OCI-LY7 (cell line): ENCODE data around the gene ZNF672. TPM values are rescaled to one million over a fixed set of nuclear protein-coding genes. Genes with fewer than 3 reads are reported as not detected.

Source experiments
- BruUV-seq: library from RNA; stranded (reverse); fragments of 400-500 nt; replicated peaks from 2 replicates; lab custom pipeline; 2021; lab: Mats Ljungman, UMichigan
- CTCF ChIA-PET: fragments of 300-600 bp; sonication (Branson Sonifier 250); formaldehyde crosslinking; loops from one replicate; lab custom pipeline; 2022; ENCODE audit warnings: antibody characterized with exemption; ENCODE audit not compliant: unreplicated experiment; lab: Charles Lee
- POLR2A ChIA-PET: fragments of 300-600 bp; sonication (Branson Sonifier 250); formaldehyde crosslinking; loops from one replicate; lab custom pipeline; 2022; ENCODE audit warnings: antibody characterized with exemption; lab: Charles Lee
- DNase-seq: peaks from one replicate; pipeline ENCODE4 v3.0.0-alpha.2; 2015; ENCODE audit warnings: low spot score
- H2AFZ ChIP-seq: fragments of 200-600 bp; sonication (generic), shearing (Covaris generic); 2 replicates; pipeline ENCODE4 v1.6.1; 2014; ENCODE audit warnings: mild to moderate bottlenecking, antibody characterized with exemption, low read length, moderate library complexity
- H3K27ac ChIP-seq: fragments of 200-600 bp; sonication (generic); 2 replicates; pipeline ENCODE4 v1.5.1; 2014; ENCODE audit warnings: mixed run types, low read depth, mild to moderate bottlenecking, moderate library complexity, low read length, inconsistent platforms; ENCODE audit not compliant: poor library complexity, severe bottlenecking
- H3K36me3 ChIP-seq: fragments of 200-600 bp; sonication (generic); 2 replicates; pipeline ENCODE4 v1.6.1; 2014; ENCODE audit warnings: mild to moderate bottlenecking, antibody characterized with exemption, low read length, moderate library complexity, mixed read lengths; ENCODE audit not compliant: insufficient read depth
- H3K4me1 ChIP-seq: fragments of 200-600 bp; sonication (generic); 2 replicates; pipeline ENCODE4 v1.5.1; 2014; ENCODE audit warnings: mild to moderate bottlenecking, low read length; ENCODE audit not compliant: insufficient read depth, poor library complexity, severe bottlenecking
- H3K4me2 ChIP-seq: fragments of 200-600 bp; sonication (generic); 2 replicates; pipeline ENCODE4 v1.6.1; 2014; ENCODE audit warnings: mild to moderate bottlenecking, low read length
- H3K4me3 ChIP-seq: fragments of 200-600 bp; sonication (generic); 2 replicates; pipeline ENCODE4 v1.5.1; 2014; ENCODE audit warnings: mild to moderate bottlenecking, low read depth, low read length; ENCODE audit not compliant: poor library complexity, severe bottlenecking
- H3K79me2 ChIP-seq: fragments of 200-600 bp; sonication (generic); 2 replicates; pipeline ENCODE4 v1.6.1; 2016; ENCODE audit warnings: low read depth, mild to moderate bottlenecking, low read length, moderate library complexity, mixed read lengths; ENCODE audit not compliant: insufficient read depth
- H3K9me2 ChIP-seq: fragments of 200-600 bp; sonication (generic); 2 replicates; pipeline ENCODE4 v1.6.1; 2016; ENCODE audit warnings: mild to moderate bottlenecking, low read length, mixed read lengths; ENCODE audit not compliant: insufficient read depth
- H3K9me3 ChIP-seq: fragments of 200-600 bp; sonication (generic); 2 replicates; pipeline ENCODE4 v1.6.1; 2014; ENCODE audit warnings: mild to moderate bottlenecking, mixed run types, low read length, mixed read lengths
- H4K20me1 ChIP-seq: fragments of 200-600 bp; sonication (generic); 2 replicates; pipeline ENCODE4 v1.6.1; 2014; ENCODE audit warnings: mild to moderate bottlenecking, antibody characterized with exemption, low read length, moderate library complexity, mixed read lengths; ENCODE audit not compliant: insufficient read depth
- CTCF ChIP-seq: fragments of 200-600 bp; sonication (generic); conservative IDR thresholded peaks from 2 replicates; pipeline ENCODE4 v1.5.1; 2014; ENCODE audit warnings: mild to moderate bottlenecking, antibody characterized with exemption, low read length, moderate library complexity, mixed read lengths
- EZH2phosphoT487 ChIP-seq: fragments of 200-600 bp; sonication (generic); IDR thresholded peaks from 2 replicates; pipeline ENCODE4 v1.6.1; 2018; ENCODE audit warnings: low read depth, borderline replicate concordance, mild to moderate bottlenecking, mixed run types, antibody characterized with exemption, low read length, moderate library complexity, mixed read lengths
- intact Hi-C: fragments of 100-400 bp; cut with micrococcal nuclease; formaldehyde crosslinking; loops from one replicate; pipeline ENCODE4 v1.10.0; 2022; ENCODE audit not compliant: unreplicated experiment
- total RNA-seq, 2 experiments: library from RNA; depleted of rRNA in 1 of 2; stranded (reverse); fragments of >200 nt in 1 of 2; shearing (Covaris generic) in 1 of 2; gene quantifications; 2 replicates each; pipeline ENCODE4 v1.2.3, GENCODE V29; 2014 to 2022

ZNF672 gene
- total RNA-seq, 2 experiments from 2014 or later, result 52.7 to 56.1 TPM

GRCh38 chr1:248872752-248873408 lies 34.9 kb downstream of the ZNF672 start:
- Histone ChIP-seq H3K9me2 (no peaks in the 10 kb centered on the region), H4K20me1 (no peaks in the 10 kb centered on the region), H3K79me2 (no peaks in the 10 kb centered on the region), H3K36me3 (no peaks in the 10 kb centered on the region), H3K4me1 (peaks cover 12% of the 10 kb centered on the region), H3K9me3 (no peaks in the 10 kb centered on the region), H3K4me3 (peak overlapping the region; percentile 81), H3K27ac (peak overlapping the region; percentile 83), H2AFZ (peak overlapping the region; percentile 92), H3K4me2 (peak overlapping the region; percentile 88)
- DNase-seq, result peak; percentile 73
- BruUV-seq, result no TSS peak
- intact Hi-C loops, result loop anchor here (1.0 kb wide), 3 partner anchors 10 to 35 kb away; partner anchors contain the start of gene ZNF672
- ChIA-PET POLR2A (interaction anchor here (1.0 to 2.7 kb wide), 11 partner anchors 9 to 54 kb away, joined by 3 to 17 read pairs (median 5); partner anchors contain the start of genes SH3BP5L, ZNF672 and ZNF692), CTCF (interaction anchor here (0.8 to 1.9 kb wide), 2 partner anchors 14 to 50 kb away, joined by 3 to 18 read pairs; partner anchors contain the start of gene ZNF692)
- TF ChIP-seq EZH2phosphoT487 (no peak), CTCF (no peak)

- Histone ChIP-seq H3K27ac (peak overlapping the region; percentile 83), H3K4me1 (peaks cover 12% of the 10 kb centered on the region), H4K20me1 (no peaks in the 10 kb centered on the region), H2AFZ (peak overlapping the region; percentile 92), H3K4me2 (peak overlapping the region; percentile 88), H3K9me3 (no peaks in the 10 kb centered on the region), H3K9me2 (no peaks in the 10 kb centered on the region), H3K36me3 (no peaks in the 10 kb centered on the region), H3K79me2 (no peaks in the 10 kb centered on the region), H3K4me3 (peak overlapping the region; percentile 81)
- DNase-seq, result peak; percentile 95
- intact Hi-C loops, result loop anchor here (1.0 kb wide), 3 partner anchors 10 to 35 kb away; partner anchors contain the start of gene ZNF672
- no TSS peak for BruUV-seq
- CTCF ChIA-PET, result interaction anchor here (0.8 to 1.9 kb wide), 2 partner anchors 14 to 51 kb away, joined by 3 to 18 read pairs; partner anchors contain the start of gene ZNF692
- POLR2A ChIA-PET, result interaction anchor here (0.9 to 2.7 kb wide), 15 partner anchors 9 to 54 kb away, joined by 3 to 17 read pairs (median 5); partner anchors contain the start of genes PGBD2, SH3BP5L, ZNF672 and ZNF692
- TF ChIP-seq CTCF, result no peak
- no peak for TF ChIP-seq EZH2phosphoT487
Measured at GRCh38 chr1:248873409-248873992, 35.5 kb downstream of the ZNF672 start.
